Measurements from ENCODE around the gene THSD4.
A peak's percentile ranks its signal among the peaks of the same experiment; 100 is the strongest.

The THSD4 gene

DNA sequence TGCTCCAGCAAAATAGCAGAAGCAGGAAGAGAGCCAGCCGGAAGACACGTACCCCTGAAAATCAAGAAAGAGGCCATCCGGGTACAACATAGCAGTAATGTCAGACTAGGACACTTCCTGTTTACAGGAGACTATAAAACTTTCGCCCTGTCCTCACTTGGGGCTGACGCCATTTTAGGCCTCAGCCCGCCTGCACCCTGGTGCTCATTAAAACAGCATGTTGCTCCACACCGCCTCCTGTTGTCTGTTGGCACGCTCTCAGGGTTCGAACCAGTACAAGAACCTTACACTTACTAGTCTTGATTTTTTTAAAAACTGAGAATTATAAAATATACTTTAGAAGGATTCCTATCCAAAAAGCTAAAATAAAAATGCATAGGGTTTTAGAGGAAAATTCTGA, 535.3 kb downstream of the THSD4 start:
- Histone ChIP-seq H3K27me3 (ENCODE audit: insufficient read depth, insufficient read length) (no peaks in the 10 kb centered on the region), H3K4me3 (ENCODE audit: insufficient read length, low read depth) (no peak overlapping the region), H3K4me1 (ENCODE audit: insufficient read depth, insufficient read length) (no peaks in the 10 kb centered on the region), H3K9ac (ENCODE audit: insufficient read length, low read depth) (no peak overlapping the region), H3K36me3 (ENCODE audit: insufficient read depth, insufficient read length, low read length) (no peaks in the 10 kb centered on the region), H3K9me3 (ENCODE audit: insufficient read depth, low read length) (no peaks in the 10 kb centered on the region)
- no peak for DNase-seq (ENCODE audit: low read depth, low spot score)
- TF ChIP-seq ZNF274 (IDR thresholded peaks at IDR 0.05; ENCODE audit: low read depth, low read length) (no peak), SUZ12 (IDR thresholded peaks at IDR 0.05; ENCODE audit: extremely low read depth, insufficient read depth, insufficient read length) (no peak), YY1 (IDR thresholded peaks at IDR 0.05; ENCODE audit: insufficient read depth, insufficient read length) (no peak)

DNA sequence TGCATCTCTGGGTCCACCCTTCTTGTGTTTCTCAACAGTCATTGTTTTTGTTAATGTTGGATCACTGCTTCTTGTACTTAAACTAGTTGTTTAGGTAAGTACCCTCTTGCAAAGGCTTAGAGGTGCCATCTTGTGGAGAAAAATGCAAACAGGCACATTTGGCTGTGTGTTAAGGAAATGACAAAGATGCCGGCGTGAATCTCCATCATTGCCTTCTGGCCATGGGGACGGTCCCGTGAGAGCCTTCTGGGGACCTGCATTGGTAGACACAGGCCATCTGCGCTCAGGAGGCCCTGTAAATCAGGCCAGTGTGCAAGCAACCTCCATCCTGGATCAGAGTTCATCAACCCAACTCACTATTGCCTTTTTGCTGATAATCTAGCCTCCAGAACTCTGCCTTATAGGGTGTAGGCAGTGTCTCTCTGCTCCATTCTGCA, 536.5 kb downstream of the THSD4 start:
- H3K4me1 ChIP-seq (ENCODE audit: insufficient read depth, insufficient read length) = no peaks in the 10 kb centered on the region
- H3K36me3 ChIP-seq (ENCODE audit: insufficient read depth, insufficient read length, low read length) = no peaks in the 10 kb centered on the region
- no peaks in the 10 kb centered on the region for H3K27me3 ChIP-seq (ENCODE audit: insufficient read depth, insufficient read length)
- H3K9ac ChIP-seq (ENCODE audit: insufficient read length, low read depth) = no peak overlapping the region
- DNase-seq (ENCODE audit: low read depth, low spot score) = peak; percentile 66
- H3K4me3 ChIP-seq (ENCODE audit: insufficient read length, low read depth) = no peak overlapping the region
- no peak for TF ChIP-seq SUZ12 (IDR thresholded peaks at IDR 0.05; ENCODE audit: extremely low read depth, insufficient read depth, insufficient read length)
- no peak for TF ChIP-seq ZNF274 (IDR thresholded peaks at IDR 0.05; ENCODE audit: low read depth, low read length)
- TF ChIP-seq YY1 (IDR thresholded peaks at IDR 0.05; ENCODE audit: insufficient read depth, insufficient read length) = no peak
- no peaks in the 10 kb centered on the region for H3K9me3 ChIP-seq (ENCODE audit: insufficient read depth, low read length)

DNA sequence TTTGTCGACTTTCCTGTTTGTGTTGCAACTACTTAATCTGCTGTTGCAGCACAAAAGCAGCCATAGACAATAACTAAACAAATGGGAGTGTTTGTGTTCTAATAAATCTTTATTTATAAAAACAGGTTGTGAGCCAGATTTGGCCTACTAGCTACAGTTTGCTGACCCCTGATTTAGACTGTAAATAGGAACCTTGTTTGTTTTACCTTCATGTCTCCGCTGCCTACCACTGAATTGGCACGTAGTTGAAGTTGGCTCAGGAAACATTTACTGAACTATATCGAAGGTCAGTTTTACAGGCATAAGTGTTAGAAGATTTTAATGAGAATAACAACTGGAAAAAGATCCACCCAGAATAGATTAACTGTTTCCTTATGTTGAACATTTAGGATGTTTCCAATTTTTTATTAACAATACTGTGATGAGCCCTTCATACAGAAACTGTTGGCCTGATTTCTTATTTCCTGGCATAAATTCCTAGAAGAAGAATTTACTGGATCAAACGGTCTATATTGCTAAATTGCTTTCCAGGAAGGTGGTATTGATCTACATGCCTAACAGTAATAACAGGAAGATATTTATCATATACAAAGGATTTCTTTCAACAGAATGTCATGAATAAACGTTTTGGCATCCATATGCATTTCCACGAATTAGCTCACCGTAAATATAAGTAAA, 538.9 kb downstream of the THSD4 start:
- Histone ChIP-seq H3K36me3 (ENCODE audit: insufficient read depth, insufficient read length, low read length) (no peaks in the 10 kb centered on the region), H3K4me1 (ENCODE audit: insufficient read depth, insufficient read length) (no peaks in the 10 kb centered on the region), H3K9ac (ENCODE audit: insufficient read length, low read depth) (no peak overlapping the region), H3K27me3 (ENCODE audit: insufficient read depth, insufficient read length) (no peaks in the 10 kb centered on the region), H3K4me3 (ENCODE audit: insufficient read length, low read depth) (no peak overlapping the region), H3K9me3 (ENCODE audit: insufficient read depth, low read length) (no peaks in the 10 kb centered on the region)
- DNase-seq (ENCODE audit: low read depth, low spot score) = no peak
- no peak for TF ChIP-seq SUZ12 (IDR thresholded peaks at IDR 0.05; ENCODE audit: extremely low read depth, insufficient read depth, insufficient read length)

DNA sequence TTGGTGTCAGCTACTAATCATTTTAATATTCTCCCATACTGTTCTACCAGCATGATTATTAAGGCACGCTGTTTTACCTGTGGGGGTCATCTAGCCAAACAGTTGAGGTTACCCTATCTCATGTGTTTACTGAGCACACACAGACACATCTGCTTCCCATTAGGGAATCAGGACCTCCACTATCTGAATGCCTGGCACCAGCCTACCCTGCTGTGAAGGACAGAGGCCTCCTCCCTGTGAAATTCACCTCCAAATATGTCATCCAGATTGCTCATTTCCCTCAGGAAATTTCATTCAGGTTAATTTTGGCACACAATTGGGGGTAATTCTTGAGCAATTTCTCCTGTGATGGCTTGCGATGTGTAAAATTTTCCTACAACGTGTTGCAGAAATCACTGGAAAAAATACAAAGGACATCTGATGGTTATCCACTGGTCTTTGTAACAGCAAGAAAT, 539.5 kb downstream of the THSD4 start:
- no peaks in the 10 kb centered on the region for H3K4me1 ChIP-seq (ENCODE audit: insufficient read depth, insufficient read length)
- H3K36me3 ChIP-seq (ENCODE audit: insufficient read depth, insufficient read length, low read length) = no peaks in the 10 kb centered on the region
- no peak overlapping the region for H3K4me3 ChIP-seq (ENCODE audit: insufficient read length, low read depth)
- H3K27me3 ChIP-seq (ENCODE audit: insufficient read depth, insufficient read length) = no peaks in the 10 kb centered on the region
- no peak overlapping the region for H3K9ac ChIP-seq (ENCODE audit: insufficient read length, low read depth)
- no peak for DNase-seq (ENCODE audit: low read depth, low spot score)
- H3K9me3 ChIP-seq (ENCODE audit: insufficient read depth, low read length) = no peaks in the 10 kb centered on the region
- TF ChIP-seq ZNF274 (IDR thresholded peaks at IDR 0.05; ENCODE audit: low read depth, low read length) = no peak
- no peak for TF ChIP-seq YY1 (IDR thresholded peaks at IDR 0.05; ENCODE audit: insufficient read depth, insufficient read length)
- no peak for TF ChIP-seq SUZ12 (IDR thresholded peaks at IDR 0.05; ENCODE audit: extremely low read depth, insufficient read depth, insufficient read length)

DNA sequence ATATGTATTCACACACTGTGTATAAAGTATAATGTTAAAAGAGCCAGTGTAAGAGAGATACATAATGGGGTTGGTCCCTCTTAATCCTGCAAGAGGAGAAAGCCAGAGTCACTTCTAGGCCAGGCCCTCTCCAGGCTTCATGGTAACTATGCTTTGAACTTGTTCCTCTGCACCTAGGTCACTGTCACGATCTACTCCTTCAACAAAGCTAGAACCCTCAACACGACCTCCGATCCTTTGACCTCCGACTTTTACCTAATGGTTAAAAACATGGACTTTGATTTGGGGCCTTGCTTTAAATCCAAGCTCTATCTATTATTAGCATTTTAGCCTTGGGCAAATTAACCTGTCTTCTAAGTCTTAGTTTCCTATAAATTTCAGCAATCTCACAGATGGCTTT, 541.2 kb downstream of the THSD4 start:
- Histone ChIP-seq H3K4me1 (ENCODE audit: insufficient read depth, insufficient read length) (no peaks in the 10 kb centered on the region), H3K4me3 (ENCODE audit: insufficient read length, low read depth) (no peak overlapping the region), H3K9me3 (ENCODE audit: insufficient read depth, low read length) (no peaks in the 10 kb centered on the region), H3K27me3 (ENCODE audit: insufficient read depth, insufficient read length) (no peaks in the 10 kb centered on the region), H3K9ac (ENCODE audit: insufficient read length, low read depth) (no peak overlapping the region), H3K36me3 (ENCODE audit: insufficient read depth, insufficient read length, low read length) (no peaks in the 10 kb centered on the region)
- TF ChIP-seq ZNF274 (IDR thresholded peaks at IDR 0.05; ENCODE audit: low read depth, low read length) = no peak
- TF ChIP-seq YY1 (IDR thresholded peaks at IDR 0.05; ENCODE audit: insufficient read depth, insufficient read length) = no peak
- no peak for TF ChIP-seq SUZ12 (IDR thresholded peaks at IDR 0.05; ENCODE audit: extremely low read depth, insufficient read depth, insufficient read length)
- DNase-seq (ENCODE audit: low read depth, low spot score) = no peak

DNA sequence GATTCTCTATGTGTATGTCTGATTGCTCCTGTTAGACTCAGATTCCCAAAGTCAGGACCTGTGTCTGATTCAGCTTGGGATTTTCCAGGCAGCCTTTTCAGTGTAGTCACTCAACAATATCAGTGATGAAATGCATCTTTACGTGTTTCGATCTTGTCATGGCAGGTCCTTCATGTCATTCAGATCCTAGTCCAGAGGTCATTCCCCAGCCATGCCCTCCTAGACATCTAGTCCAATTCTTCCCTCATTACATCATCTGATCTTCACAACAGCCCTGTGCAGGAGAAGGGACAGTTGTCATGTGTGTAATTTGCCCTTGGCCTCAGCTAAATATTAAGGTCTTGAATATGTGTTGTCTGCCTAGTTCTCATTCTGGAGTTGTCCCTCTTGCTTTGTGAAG, 541.9 kb downstream of the THSD4 start:
- no peaks in the 10 kb centered on the region for H3K9me3 ChIP-seq (ENCODE audit: insufficient read depth, low read length)
- TF ChIP-seq ZNF274 (IDR thresholded peaks at IDR 0.05; ENCODE audit: low read depth, low read length) (no peak), YY1 (IDR thresholded peaks at IDR 0.05; ENCODE audit: insufficient read depth, insufficient read length) (no peak), SUZ12 (IDR thresholded peaks at IDR 0.05; ENCODE audit: extremely low read depth, insufficient read depth, insufficient read length) (no peak)
- no peak for DNase-seq (ENCODE audit: low read depth, low spot score)
- no peaks in the 10 kb centered on the region for H3K4me1 ChIP-seq (ENCODE audit: insufficient read depth, insufficient read length)
- no peaks in the 10 kb centered on the region for H3K27me3 ChIP-seq (ENCODE audit: insufficient read depth, insufficient read length)
- H3K9ac ChIP-seq (ENCODE audit: insufficient read length, low read depth) = no peak overlapping the region
- H3K4me3 ChIP-seq (ENCODE audit: insufficient read length, low read depth) = no peak overlapping the region
- H3K36me3 ChIP-seq (ENCODE audit: insufficient read depth, insufficient read length, low read length) = no peaks in the 10 kb centered on the region

DNA sequence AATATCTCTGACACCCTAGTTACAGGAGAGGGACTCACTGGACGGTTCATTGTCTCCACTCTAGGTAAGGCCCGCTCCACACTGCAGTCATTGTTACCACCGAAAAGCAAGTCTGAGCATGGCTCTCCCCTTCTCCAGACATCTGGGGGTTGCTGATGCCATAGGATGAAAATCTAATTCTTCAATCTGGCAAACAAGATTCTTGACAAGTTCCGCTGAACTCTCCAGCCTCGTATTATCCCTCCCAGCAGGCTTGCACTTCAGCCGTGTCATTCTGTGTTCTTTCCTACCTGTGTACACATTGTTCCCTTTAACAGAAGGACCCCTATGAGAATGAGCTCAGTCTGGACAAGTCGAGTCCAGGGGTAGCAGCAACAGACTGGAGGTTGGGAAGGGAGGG, 542.8 kb downstream of the THSD4 start:
- no peak overlapping the region for H3K4me3 ChIP-seq (ENCODE audit: insufficient read length, low read depth)
- no peak for TF ChIP-seq ZNF274 (IDR thresholded peaks at IDR 0.05; ENCODE audit: low read depth, low read length)
- TF ChIP-seq SUZ12 (IDR thresholded peaks at IDR 0.05; ENCODE audit: extremely low read depth, insufficient read depth, insufficient read length) = no peak
- no peak for TF ChIP-seq YY1 (IDR thresholded peaks at IDR 0.05; ENCODE audit: insufficient read depth, insufficient read length)

More for the DNA sequence above, 542.8 kb downstream of the THSD4 start:
- no peak for DNase-seq (ENCODE audit: low read depth, low spot score)
- no peak overlapping the region for H3K9ac ChIP-seq (ENCODE audit: insufficient read length, low read depth)
- no peaks in the 10 kb centered on the region for H3K36me3 ChIP-seq (ENCODE audit: insufficient read depth, insufficient read length, low read length)
- no peaks in the 10 kb centered on the region for H3K4me1 ChIP-seq (ENCODE audit: insufficient read depth, insufficient read length)
- H3K27me3 ChIP-seq (ENCODE audit: insufficient read depth, insufficient read length) = no peaks in the 10 kb centered on the region
- no peaks in the 10 kb centered on the region for H3K9me3 ChIP-seq (ENCODE audit: insufficient read depth, low read length)

Data from NT2/D1 (cell line).